DMS 273 (cell line): ENCODE results near the gene SUN1.
"Not testable (repeated sequence)": the region's sequence is repeated elsewhere in the genome, so short reads cannot be mapped to it uniquely, and the experiment has no call there.

Source experiments
- DNase-seq: peaks from one replicate; lab custom pipeline; 2025; ENCODE audit not compliant: unreplicated experiment; lab: John Stamatoyannopoulos, UW

Gene SUN1

GRCh38 chr7:918441-919113 is 86.3 kb downstream of the SUN1 start:
- DNase-seq: no peak

GRCh38 chr7:919114-919442 is 86.8 kb downstream of the SUN1 start:
- DNase-seq: no peak

- no peak for DNase-seq
These were observed 87.7 kb downstream of the SUN1 start for GRCh38 chr7:919924-920341.

GRCh38 chr7:920351-921070 is 88.2 kb downstream of the SUN1 start:
- no peak for DNase-seq

GRCh38 chr7:921071-921461 is 88.8 kb downstream of the SUN1 start:
- DNase-seq: no peak

GRCh38 chr7:921581-922333 is 89.5 kb downstream of the SUN1 start:
- DNase-seq: no peak

GRCh38 chr7:922334-923107 is 90.2 kb downstream of the SUN1 start:
- DNase-seq: no peak

GRCh38 chr7:923108-924041 is 91.1 kb downstream of the SUN1 start:
- DNase-seq: no peak

- DNase-seq: not testable (repeated sequence)
These were observed 91.8 kb downstream of the SUN1 start for GRCh38 chr7:924042-924441.
